ENCODE measurements around the gene RIMS4. TPM values are rescaled to one million over a fixed set of nuclear protein-coding genes. Genes with fewer than 3 reads are reported as not detected.

The RIMS4 gene
- total RNA-seq = not detected
- long read RNA-seq, partial matches to known transcripts = 0 of 1 reads
- long read RNA-seq, other reads (novel, unspliced or antisense) = 1 of 1 reads

GRCh38 chr20:44810391-44811149 is at the start of gene RIMS4:
Gene RIMS4 (minus strand): TSS chr20:44810546. CDS start chr20:44810271, 275 bp downstream.
- ATAC-seq (no peak), DNase-seq (ENCODE audit: missing footprints) (no peak)
- intact Hi-C loops (cut with DNase I) = no loop called here

GRCh38 chr20:44858606-44859360 is 48.4 kb upstream of the RIMS4 start:
- DNase-seq (ENCODE audit: missing footprints) (no peak), ATAC-seq (no peak)
- intact Hi-C loops (cut with DNase I) = no loop called here

GRCh38 chr20:44856856-44857448 is 46.6 kb upstream of the RIMS4 start:
- no peak for ATAC-seq
- intact Hi-C loops (cut with DNase I) = no loop called here
- DNase-seq (ENCODE audit: missing footprints) = no peak

- intact Hi-C loops (cut with DNase I) = no loop called here
- ATAC-seq = no peak
- DNase-seq (ENCODE audit: missing footprints) = no peak
These were observed 46.1 kb upstream of the RIMS4 start for GRCh38 chr20:44856442-44856841.

- DNase-seq (ENCODE audit: missing footprints) (no peak), ATAC-seq (no peak)
- intact Hi-C loops (cut with DNase I) = no loop called here
These were observed 41.2 kb upstream of the RIMS4 start for GRCh38 chr20:44851545-44851944.

- intact Hi-C loops (cut with DNase I) = no loop called here
- ATAC-seq (no peak), DNase-seq (ENCODE audit: missing footprints) (no peak)
These were observed 40.5 kb upstream of the RIMS4 start for GRCh38 chr20:44850837-44851236.

GRCh38 chr20:44850272-44850671 is 39.9 kb upstream of the RIMS4 start:
- no peak for ATAC-seq

GRCh38 chr20:44849703-44850102 is 39.4 kb upstream of the RIMS4 start:
- DNase-seq (ENCODE audit: missing footprints) = no peak
- no peak for ATAC-seq
- intact Hi-C loops (cut with DNase I) = no loop called here

More at GRCh38 chr20:44850272-44850671, 39.9 kb upstream of the RIMS4 start:
- DNase-seq (ENCODE audit: missing footprints) = no peak
- intact Hi-C loops (cut with DNase I) = no loop called here

GRCh38 chr20:44848254-44849015 is 38.1 kb upstream of the RIMS4 start:
- intact Hi-C loops (cut with DNase I) = no loop called here
- DNase-seq (ENCODE audit: missing footprints) (no peak), ATAC-seq (no peak)

GRCh38 chr20:44843876-44844275 is 33.5 kb upstream of the RIMS4 start:
- ATAC-seq (no peak), DNase-seq (ENCODE audit: missing footprints) (no peak)
- intact Hi-C loops (cut with DNase I) = no loop called here

GRCh38 chr20:44841955-44842354 is 31.6 kb upstream of the RIMS4 start:
- DNase-seq (ENCODE audit: missing footprints) (no peak), ATAC-seq (no peak)
- intact Hi-C loops (cut with DNase I) = no loop called here

- DNase-seq (ENCODE audit: missing footprints) (no peak), ATAC-seq (no peak)
- intact Hi-C loops (cut with DNase I) = no loop called here
These were observed 30.5 kb upstream of the RIMS4 start for GRCh38 chr20:44840826-44841225.

- ATAC-seq (no peak), DNase-seq (ENCODE audit: missing footprints) (no peak)
- intact Hi-C loops (cut with DNase I) = no loop called here
These were observed 29.1 kb upstream of the RIMS4 start for GRCh38 chr20:44839481-44839880.

GRCh38 chr20:44838521-44838920 is 28.2 kb upstream of the RIMS4 start:
- intact Hi-C loops (cut with DNase I) = no loop called here
- no peak for DNase-seq (ENCODE audit: missing footprints)
- ATAC-seq = no peak

- intact Hi-C loops (cut with DNase I) = no loop called here
- ATAC-seq (no peak), DNase-seq (ENCODE audit: missing footprints) (no peak)
These were observed 27.6 kb upstream of the RIMS4 start for GRCh38 chr20:44837946-44838345.

GRCh38 chr20:44836601-44837120 is 26.3 kb upstream of the RIMS4 start:
- intact Hi-C loops (cut with DNase I) = no loop called here
- no peak for ATAC-seq
- DNase-seq (ENCODE audit: missing footprints) = no peak

GRCh38 chr20:44835661-44836221 is 25.4 kb upstream of the RIMS4 start:
- ATAC-seq (no peak), DNase-seq (ENCODE audit: missing footprints) (no peak)
- intact Hi-C loops (cut with DNase I) = no loop called here

- DNase-seq (ENCODE audit: missing footprints) = no peak
- ATAC-seq = no peak
- intact Hi-C loops (cut with DNase I) = no loop called here
These were observed 24.8 kb upstream of the RIMS4 start for GRCh38 chr20:44835116-44835515.

GRCh38 chr20:44834693-44835092 is 24.3 kb upstream of the RIMS4 start:
- DNase-seq (ENCODE audit: missing footprints) = no peak
- intact Hi-C loops (cut with DNase I) = no loop called here
- ATAC-seq = no peak

Measured in Right ventricle myocardium inferior (tissue), 1 donor.